K562 (cell line): ENCODE measurements around the gene SLC20A1. TPM values are rescaled to one million over a fixed set of nuclear protein-coding genes. Genes with fewer than 3 reads are reported as not detected.

Experiments
- BCL6 ChIP-seq: fragments of 250-450 bp; sonication (Bioruptor Pico); IDR thresholded peaks from 2 replicates; pipeline ENCODE4 v1.4.0; 2020
- CHD2 ChIP-seq: IDR thresholded peaks from 2 replicates; pipeline ENCODE4 v1.6.1; 2011; ENCODE audit warnings: low read depth, low read length
- HDAC6 ChIP-seq: IDR thresholded peaks from 2 replicates; pipeline ENCODE4 v1.6.1; 2012; ENCODE audit warnings: low read depth, mild to moderate bottlenecking, control low read depth, inconsistent platforms, low read length, moderate library complexity
- JUNB ChIP-seq: fragments of 450-650 bp; formaldehyde crosslinking; conservative IDR thresholded peaks from 2 replicates; pipeline ENCODE4 v1.4.0; 2020; ENCODE audit warnings: mild to moderate bottlenecking
- KAT8 ChIP-seq: fragments of 450-650 bp; IDR thresholded peaks from 2 replicates; pipeline ENCODE4 v1.6.1; 2016; ENCODE audit warnings: low read depth, mild to moderate bottlenecking
- KDM5B ChIP-seq: fragments of 200-600 bp; sonication (generic); IDR thresholded peaks from 2 replicates; pipeline ENCODE4 v1.6.1; 2012; ENCODE audit warnings: low read depth, mild to moderate bottlenecking, moderate library complexity, low read length, control low read depth, inconsistent platforms; ENCODE audit not compliant: insufficient replicate concordance
- SP1 ChIP-seq: sonication (generic); formaldehyde crosslinking; IDR thresholded peaks from 2 replicates; pipeline ENCODE4 v1.8.1; 2022; ENCODE audit warnings: mild to moderate bottlenecking, missing genetic modification reagents
- STAT5B ChIP-seq: fragments of 250-450 bp; sonication (Bioruptor Pico); IDR thresholded peaks from 2 replicates; pipeline ENCODE4 v1.8.0; 2021; ENCODE audit warnings: mild to moderate bottlenecking, inconsistent platforms
- ZNF274 ChIP-seq: IDR thresholded peaks from 2 replicates; pipeline ENCODE4 v1.6.1; 2011; ENCODE audit warnings: low read depth, mild to moderate bottlenecking, low read length, moderate library complexity, borderline replicate concordance
- polyA plus RNA-seq, 8 experiments: library from polyadenylated mRNA; depleted of rRNA in 4 of 8; stranded (reverse) in 5 of 8; unstranded in 3 of 8; fragments of >200 nt; fragmentation: Nextera tagmentation in 2 of 8; fragmentation: Illumina TruSeq in 1 of 8; extraction: Ambion mirVana in 2 of 8; extraction: Trizol in 1 of 8; gene quantifications; 2 replicates each; pipeline versions ENCODE4 v1.2.1 to v1.2.3, GENCODE V29; 2011 to 2014; ENCODE audit warnings: inconsistent platforms in 1 of 8, missing spikeins in 1 of 8
- total RNA-seq, 7 experiments: library from RNA; depleted of rRNA in 6 of 7; stranded (reverse); fragments of >200 nt in 6 of 7; fragmentation: Illumina TruSeq in 2 of 7; extraction: Trizol in 2 of 7; gene quantifications; 2 replicates each; pipeline versions ENCODE4 v1.2.1 to v1.2.3, GENCODE V29; 2011 to 2021; ENCODE audit warnings: low replicate concordance in 1 of 7
- TF ChIP-seq, protein P1 (sequence below): fragments of 250-450 bp; sonication (Bioruptor Pico); IDR thresholded peaks from 2 replicates; pipeline ENCODE4 v1.4.0; 2020; ENCODE audit warnings: mild to moderate bottlenecking, moderate library complexity, borderline replicate concordance
- TF ChIP-seq, protein P2 (sequence below): fragments of 250-450 bp; sonication (Bioruptor Pico); IDR thresholded peaks from 2 replicates; pipeline ENCODE4 v1.5.0; 2021; ENCODE audit warnings: mild to moderate bottlenecking, moderate library complexity
- TF ChIP-seq, protein P3 (sequence below), 2 experiments: fragments of 450-650 bp; IDR thresholded peaks; 2 replicates each; pipeline ENCODE4 v1.6.1; 2016
- TF ChIP-seq, protein P4 (sequence below): sonication (generic); formaldehyde crosslinking; IDR thresholded peaks from 2 replicates; pipeline ENCODE4 v1.8.1; 2023; ENCODE audit warnings: mild to moderate bottlenecking, missing genetic modification reagents, moderate library complexity
- TF ChIP-seq, protein P5 (sequence below): fragments of 450-650 bp; IDR thresholded peaks from 2 replicates; pipeline ENCODE4 v1.6.1; 2016; ENCODE audit warnings: antibody characterized with exemption
- TF ChIP-seq, protein P6 (sequence below): conservative IDR thresholded peaks from 2 replicates; pipeline ENCODE4 v1.6.1; 2011; ENCODE audit warnings: low read depth, mild to moderate bottlenecking, low read length; ENCODE audit not compliant: control insufficient read depth

SLC20A1 gene
- total and polyA plus RNA-seq, 9 of the 15 experiments (the other 6 are each of a cell fraction or from before 2014, with no cell fraction given): 53.8 to 150 (median 74.7) TPM

DNA sequence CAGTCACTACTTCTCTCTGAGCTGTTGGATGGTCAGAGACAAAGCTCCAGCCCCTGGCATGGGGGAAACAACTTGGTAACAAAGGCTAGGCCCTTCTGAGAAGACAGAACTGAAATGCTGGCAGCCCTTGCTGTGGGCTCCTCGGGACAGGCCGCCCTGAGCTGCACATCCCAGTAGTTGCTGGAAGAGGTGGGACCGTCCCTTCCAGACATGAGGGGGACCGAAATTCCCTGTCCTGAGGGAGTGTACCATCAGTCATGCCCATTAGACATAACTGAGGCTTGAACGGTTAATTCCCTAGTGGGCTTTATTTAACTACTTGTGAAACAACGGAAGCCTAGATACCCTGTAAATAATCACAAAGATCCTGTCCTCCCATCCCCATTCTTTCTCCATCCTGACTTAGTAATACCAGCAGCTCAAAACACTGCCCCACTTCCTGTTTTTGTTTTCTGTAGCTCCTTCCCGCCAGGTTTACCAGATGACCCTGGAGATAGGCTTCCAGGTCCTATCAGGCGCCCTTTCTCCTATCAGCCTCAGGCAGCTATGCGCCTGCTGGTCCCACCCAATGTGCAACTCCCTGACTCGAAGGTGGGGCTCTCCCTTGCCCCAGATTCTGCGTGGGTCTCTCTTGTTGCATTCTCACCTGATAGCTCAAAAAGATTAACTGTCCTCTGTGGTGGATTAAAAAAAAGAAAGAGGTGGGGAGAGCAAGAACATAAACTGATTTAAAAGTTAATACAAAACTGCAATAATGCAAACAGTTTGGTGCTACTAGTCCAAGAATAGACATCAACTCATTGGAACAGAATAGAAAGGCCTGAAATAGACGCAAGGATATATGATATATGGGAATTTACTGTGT, 38.0 kb downstream of the SLC20A1 start (continued):
- TF ChIP-seq HDAC6 (no peak), KDM5B (no peak), CHD2 (no peak), ZNF274 (no peak), SP1 (no peak), BCL6 (CRISPR knock-in tag) (no peak), STAT5B (no peak), JUNB (no peak), KAT8 (no peak)
- TF ChIP-seq, protein P1, sequence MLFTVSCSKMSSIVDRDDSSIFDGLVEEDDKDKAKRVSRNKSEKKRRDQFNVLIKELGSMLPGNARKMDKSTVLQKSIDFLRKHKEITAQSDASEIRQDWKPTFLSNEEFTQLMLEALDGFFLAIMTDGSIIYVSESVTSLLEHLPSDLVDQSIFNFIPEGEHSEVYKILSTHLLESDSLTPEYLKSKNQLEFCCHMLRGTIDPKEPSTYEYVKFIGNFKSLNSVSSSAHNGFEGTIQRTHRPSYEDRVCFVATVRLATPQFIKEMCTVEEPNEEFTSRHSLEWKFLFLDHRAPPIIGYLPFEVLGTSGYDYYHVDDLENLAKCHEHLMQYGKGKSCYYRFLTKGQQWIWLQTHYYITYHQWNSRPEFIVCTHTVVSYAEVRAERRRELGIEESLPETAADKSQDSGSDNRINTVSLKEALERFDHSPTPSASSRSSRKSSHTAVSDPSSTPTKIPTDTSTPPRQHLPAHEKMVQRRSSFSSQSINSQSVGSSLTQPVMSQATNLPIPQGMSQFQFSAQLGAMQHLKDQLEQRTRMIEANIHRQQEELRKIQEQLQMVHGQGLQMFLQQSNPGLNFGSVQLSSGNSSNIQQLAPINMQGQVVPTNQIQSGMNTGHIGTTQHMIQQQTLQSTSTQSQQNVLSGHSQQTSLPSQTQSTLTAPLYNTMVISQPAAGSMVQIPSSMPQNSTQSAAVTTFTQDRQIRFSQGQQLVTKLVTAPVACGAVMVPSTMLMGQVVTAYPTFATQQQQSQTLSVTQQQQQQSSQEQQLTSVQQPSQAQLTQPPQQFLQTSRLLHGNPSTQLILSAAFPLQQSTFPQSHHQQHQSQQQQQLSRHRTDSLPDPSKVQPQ: no peak
- TF ChIP-seq, protein P2, sequence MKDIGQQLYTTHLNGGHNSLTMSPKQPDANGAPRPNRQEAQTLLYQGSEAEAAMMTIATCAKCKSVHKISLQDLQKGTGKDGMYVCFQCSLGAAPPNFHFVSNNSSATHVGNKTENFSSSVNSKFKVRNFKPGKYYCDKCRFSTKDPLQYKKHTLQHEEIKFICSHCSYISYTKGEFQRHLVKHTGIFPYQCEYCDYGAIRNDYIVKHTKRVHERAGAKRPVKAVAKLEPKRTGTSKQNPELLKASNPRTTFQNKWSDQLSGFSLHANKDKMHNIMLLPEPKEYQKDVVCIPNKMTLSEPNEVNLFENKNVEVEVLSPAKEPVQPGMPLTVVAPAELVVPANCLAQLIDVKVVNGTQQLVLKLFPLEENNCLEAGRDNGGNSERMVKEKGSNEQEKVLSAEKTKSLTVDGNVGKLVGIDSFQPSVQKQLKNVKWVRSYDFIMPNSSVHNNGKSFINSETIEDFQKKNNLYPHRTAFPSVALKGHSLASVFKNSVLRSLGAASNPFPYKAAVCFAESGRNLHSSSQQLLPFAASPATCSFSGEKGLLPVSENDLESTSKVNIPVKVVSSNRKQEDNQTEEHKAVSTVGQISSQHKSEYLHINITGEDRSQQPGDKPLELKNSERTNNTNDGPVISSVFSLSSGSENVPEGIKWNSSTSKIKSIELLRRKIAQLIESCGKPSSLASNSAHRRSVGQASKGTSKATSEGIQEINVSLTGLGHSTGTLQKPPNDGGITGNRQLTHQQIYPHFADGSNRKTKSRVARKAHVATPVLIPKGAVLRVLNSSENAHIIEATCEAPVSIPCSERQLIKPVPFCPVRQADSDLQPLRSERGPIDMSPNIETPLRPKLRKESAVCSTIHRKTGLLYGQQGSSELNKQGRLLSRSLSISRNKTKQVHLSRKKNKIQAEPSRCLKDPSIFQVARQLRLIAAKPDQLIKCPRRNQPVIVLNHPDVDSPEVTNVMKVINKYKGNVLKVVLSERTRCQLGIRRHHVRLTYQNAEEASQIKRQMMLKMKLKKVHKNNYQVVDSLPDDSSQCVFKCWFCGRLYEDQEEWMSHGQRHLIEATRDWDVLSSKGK (CRISPR knock-in tag): no peak
- TF ChIP-seq, protein P3, sequence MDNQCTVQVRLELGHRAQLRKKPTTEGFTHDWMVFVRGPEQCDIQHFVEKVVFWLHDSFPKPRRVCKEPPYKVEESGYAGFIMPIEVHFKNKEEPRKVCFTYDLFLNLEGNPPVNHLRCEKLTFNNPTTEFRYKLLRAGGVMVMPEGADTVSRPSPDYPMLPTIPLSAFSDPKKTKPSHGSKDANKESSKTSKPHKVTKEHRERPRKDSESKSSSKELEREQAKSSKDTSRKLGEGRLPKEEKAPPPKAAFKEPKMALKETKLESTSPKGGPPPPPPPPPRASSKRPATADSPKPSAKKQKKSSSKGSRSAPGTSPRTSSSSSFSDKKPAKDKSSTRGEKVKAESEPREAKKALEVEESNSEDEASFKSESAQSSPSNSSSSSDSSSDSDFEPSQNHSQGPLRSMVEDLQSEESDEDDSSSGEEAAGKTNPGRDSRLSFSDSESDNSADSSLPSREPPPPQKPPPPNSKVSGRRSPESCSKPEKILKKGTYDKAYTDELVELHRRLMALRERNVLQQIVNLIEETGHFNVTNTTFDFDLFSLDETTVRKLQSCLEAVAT (IDR thresholded peaks at IDR 0.05): no peak
- TF ChIP-seq, protein P4, sequence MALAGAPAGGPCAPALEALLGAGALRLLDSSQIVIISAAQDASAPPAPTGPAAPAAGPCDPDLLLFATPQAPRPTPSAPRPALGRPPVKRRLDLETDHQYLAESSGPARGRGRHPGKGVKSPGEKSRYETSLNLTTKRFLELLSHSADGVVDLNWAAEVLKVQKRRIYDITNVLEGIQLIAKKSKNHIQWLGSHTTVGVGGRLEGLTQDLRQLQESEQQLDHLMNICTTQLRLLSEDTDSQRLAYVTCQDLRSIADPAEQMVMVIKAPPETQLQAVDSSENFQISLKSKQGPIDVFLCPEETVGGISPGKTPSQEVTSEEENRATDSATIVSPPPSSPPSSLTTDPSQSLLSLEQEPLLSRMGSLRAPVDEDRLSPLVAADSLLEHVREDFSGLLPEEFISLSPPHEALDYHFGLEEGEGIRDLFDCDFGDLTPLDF (CRISPR knock-in tag): peak; percentile 95
- TF ChIP-seq, protein P5, sequence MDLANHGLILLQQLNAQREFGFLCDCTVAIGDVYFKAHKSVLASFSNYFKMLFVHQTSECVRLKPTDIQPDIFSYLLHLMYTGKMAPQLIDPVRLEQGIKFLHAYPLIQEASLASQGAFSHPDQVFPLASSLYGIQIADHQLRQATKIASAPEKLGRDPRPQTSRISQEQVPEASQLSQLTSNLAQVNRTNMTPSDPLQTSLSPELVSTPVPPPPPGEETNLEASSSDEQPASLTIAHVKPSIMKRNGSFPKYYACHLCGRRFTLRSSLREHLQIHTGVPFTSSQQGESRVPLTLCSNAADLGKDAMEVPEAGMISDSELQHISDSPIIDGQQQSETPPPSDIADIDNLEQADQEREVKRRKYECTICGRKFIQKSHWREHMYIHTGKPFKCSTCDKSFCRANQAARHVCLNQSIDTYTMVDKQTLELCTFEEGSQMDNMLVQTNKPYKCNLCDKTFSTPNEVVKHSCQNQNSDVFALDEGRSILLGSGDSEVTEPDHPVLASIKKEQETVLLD: peak; percentile 74; the same call in 1 of the 2 replicates
- TF ChIP-seq, protein P6, sequence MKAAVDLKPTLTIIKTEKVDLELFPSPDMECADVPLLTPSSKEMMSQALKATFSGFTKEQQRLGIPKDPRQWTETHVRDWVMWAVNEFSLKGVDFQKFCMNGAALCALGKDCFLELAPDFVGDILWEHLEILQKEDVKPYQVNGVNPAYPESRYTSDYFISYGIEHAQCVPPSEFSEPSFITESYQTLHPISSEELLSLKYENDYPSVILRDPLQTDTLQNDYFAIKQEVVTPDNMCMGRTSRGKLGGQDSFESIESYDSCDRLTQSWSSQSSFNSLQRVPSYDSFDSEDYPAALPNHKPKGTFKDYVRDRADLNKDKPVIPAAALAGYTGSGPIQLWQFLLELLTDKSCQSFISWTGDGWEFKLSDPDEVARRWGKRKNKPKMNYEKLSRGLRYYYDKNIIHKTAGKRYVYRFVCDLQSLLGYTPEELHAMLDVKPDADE: peak; percentile 70; the same call in 1 of the 2 replicates
